ENCODE measurements around the gene CASP3.
A peak's percentile ranks its signal among the peaks of the same experiment; 100 is the strongest.

Gene CASP3

GRCh38 chr4:184649026-184649970 is at the start of gene CASP3, which contains the start of gene PRIMPOL:
TSS of gene CASP3 (minus strand) at chr4:184649447. CDS start at chr4:184638453, 10,994 bp downstream.
TSS of gene PRIMPOL (plus strand) at chr4:184649738. CDS start at chr4:184657141, 7,403 bp downstream.
- peak; percentile 86 to 88 for DNase-seq

DNA sequence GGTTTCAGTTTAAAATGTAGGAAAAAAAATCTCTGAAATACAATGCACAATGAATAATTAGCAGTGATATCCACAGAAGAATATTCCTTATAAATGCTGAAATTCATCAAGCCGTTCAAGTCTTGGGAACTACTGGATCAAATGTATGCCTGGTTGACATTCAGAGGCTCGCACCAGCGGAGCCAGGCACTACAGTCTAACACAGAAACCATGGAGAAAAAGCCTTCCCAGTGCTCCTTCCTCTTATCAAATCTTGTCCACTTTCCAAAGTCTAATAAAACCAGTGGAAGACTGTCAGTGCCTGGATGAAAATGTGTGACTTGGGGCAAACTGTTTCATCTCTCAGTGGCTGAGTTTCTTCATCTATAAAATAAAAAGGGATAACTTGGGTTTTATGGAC is 48.7 kb upstream of the CASP3 start:
- DNase-seq, result no peak

DNA sequence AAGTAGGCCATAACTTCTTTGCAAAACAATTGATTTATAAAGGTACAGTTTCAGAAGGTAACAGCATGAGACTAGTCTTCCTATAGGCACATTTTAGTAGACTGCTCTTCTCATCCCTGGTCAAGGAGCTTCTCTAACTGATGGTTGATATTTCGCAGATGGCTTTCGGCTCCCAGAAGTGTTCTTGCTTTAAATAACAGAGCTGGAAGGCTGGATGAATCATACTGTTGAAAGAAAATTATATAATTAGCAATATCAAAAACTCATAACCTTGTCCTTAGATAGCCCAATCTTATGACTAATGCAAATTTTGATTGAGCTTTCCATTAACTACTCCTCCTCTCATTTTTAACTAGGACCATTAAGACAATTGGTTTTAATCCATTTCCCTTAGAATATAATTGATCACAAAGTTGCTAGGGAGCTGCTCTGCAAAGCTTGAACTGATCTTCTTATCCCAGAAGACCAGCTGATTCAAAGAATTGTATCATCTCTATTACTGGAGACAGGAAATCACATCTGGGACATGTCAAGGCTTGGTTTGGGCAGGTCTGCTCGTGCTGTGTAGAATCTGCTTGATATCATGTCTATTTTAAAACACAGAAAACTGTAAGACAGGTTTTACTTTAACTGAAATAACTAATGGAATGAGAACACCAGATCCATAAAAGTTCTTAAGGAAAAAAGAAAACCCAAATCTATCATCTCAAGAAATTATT is 46.1 kb upstream of the CASP3 start:
- no peak for DNase-seq

DNA sequence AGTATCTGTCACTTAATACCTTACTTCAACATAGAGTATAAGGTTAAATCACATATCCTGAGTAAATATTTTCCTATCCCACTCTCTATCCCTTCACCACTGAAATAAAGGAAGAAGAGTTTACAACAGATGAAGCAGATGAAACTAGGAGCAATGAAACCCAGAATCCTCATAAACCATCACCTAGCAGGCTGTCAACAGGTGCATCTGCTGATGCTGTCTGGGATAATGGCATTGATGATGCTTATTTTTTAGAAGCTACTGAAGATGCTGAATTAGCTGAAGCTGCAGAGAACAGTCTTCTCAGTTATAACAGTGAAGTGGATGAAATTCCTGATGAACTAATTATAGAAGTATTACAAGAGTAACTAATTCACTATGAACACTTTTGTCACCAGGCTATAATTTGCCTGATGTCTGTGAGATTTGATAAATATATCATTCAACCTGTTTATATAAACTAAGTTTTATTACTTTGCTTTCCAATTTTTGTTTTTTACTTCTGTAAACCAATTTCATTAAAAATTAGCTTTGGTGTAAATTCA is 45.2 kb upstream of the CASP3 start:
- no peak for DNase-seq

- DNase-seq, result no peak
Measured at GRCh38 chr4:184693056-184693455, 43.8 kb upstream of the CASP3 start.

- peak in 1 of 2 experiments; percentile 5 for DNase-seq
Measured at GRCh38 chr4:184689681-184690080, 40.4 kb upstream of the CASP3 start.

DNA sequence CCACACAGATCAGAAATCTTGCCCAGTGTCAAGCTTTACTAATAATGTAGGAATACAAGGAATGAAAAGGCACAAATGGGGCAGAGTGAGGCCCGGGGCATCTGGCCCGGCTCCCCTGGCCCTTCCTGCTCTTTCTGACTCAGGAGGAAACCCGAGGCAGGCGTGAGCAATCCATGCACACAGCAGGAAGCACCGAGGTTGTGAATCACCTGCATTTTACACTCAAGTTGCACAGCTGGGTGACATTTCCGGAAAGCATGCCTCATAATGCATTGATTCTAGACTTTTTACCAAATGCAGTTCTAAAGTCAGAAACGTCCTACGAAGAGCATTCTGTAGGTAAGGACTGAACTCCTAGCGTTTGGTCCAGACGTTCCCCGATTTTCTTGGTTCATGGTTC is 39.2 kb upstream of the CASP3 start:
- DNase-seq, result no peak

DNA sequence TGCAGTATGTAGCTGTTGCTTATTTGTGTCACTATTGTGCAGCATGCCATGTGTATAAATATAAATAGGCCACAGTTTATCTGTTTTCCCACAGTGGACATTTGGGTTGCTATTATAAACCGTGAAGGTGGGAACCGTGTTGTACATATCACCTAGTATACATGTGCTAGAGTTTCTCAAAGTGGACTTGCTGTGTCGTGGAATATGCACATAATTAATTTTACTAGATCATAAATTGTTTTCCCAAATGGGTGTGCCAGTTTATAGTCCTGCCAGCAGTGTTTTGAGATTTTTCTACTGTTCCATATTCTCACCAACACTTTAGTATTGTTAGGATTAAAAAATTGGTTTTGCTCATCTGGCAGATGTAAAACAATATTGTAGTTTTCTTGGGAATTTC is 38.8 kb upstream of the CASP3 start:
- no peak for DNase-seq

DNA sequence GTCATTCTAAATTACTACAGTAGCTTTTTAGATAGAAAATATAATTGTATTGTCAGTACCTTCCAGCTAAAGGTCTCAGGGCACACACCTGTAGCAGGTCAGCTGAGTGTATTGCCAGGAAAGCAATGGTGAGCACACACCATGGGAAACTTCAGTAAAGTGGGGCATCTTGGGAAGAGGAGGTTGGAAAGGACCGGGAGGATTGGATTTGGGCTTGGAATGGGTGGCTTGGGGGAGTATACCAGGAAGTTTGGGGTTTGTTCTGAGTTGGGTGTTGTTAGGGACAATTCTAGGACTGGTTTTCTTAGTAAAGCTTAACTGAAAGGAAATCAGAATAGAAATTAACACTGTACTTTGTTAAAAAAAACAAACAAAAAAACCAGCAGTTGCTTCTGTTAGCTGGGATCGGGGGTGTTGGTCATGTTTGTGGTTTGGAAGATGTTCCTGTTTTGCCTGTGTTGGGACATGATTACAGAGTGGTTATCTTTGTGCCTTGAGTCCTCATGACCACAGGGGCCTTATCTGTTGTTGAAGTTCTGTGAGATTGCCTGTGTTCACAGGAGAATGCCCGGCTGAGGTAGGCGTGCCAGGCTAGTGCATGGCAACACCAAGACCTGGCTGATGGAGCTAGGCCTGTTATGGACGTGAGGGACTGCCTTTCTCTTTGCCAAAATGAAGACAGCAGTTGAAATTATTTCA is 35.4 kb upstream of the CASP3 start:
- peak; percentile 76 to 81 for DNase-seq

DNA sequence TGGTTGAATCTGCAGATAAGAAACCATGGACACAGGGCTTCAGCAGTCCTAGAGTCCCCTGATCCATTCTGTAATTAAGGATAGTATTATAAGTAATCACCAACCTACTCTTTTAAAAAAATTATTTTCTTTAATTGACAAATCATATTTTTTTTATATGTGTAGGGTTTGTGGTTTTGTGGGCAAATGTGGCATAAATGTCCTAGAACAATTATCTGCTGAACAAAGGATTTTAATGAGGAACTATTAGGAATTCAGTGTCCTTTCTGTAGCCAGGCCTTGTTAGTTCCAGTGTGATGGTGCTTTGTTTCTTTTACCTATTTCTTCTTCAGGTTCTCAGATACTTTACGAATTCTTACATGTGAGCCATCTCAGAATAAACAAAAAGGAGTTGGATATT is 32.7 kb upstream of the CASP3 start:
- no peak for DNase-seq

DNA sequence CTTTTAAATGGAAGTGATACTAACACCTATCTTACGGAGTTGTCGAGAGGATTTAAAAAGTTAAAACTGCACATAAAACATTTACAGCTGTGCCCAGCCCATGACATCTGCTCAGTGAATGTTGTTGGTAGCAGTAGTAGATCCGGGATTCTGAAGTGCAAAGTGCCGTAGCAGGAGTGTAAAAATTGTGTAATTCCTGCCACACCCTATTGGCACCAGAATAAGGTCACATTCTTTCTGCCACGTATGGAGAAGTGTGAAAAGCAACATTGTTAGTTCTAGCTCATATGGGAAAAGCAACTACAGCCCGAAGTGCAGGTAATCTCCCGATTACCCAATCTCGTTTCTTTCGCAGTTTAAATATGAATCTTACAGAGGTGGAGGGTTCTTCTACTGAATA is 31.5 kb upstream of the CASP3 start:
- no peak for DNase-seq

GRCh38 chr4:184675821-184676492 is 26.7 kb upstream of the CASP3 start:
- DNase-seq, result no peak

DNA sequence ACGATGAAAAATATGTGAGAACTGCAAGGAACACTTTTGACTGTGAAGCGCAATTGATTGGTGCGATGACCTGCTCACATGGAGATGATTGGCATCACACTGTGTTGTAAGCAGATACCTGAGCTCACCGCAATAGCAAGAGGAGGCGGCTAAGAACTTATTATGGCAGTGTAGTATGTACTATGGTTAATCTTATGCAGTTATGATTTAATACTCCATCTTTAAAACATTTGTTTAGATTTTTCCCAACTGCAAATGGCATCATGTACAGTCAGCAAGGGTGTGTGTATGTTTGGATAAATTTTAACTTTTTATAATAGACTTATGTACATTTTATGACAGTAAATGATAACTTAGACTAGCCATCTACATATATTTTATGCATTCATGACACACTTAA is 25.8 kb upstream of the CASP3 start:
- DNase-seq, result no peak

GRCh38 chr4:184674011-184674410 is 24.8 kb upstream of the CASP3 start:
- DNase-seq, result no peak

DNA sequence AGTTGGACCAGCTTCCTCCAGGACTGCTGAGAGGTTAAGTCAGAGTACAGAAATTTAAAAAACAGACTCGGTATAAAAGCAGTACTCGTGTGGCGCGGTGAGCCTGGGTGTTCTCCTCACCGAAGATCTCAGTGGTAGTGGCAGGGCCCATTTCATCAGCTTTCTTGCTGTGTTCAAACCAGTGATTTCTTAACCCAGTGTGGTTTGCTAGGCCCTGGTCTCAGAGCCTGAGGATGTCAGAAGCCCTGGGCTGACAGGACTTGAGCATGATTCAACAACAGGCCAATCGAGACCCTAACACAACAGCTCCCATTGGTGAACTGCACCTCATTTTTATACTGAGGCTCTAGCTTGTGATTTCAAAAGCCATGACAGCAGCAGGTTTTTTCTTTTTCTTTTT is 23.5 kb upstream of the CASP3 start:
- no peak for DNase-seq

- no peak for DNase-seq
Measured at GRCh38 chr4:184671101-184671500, 21.9 kb upstream of the CASP3 start.

- DNase-seq, result no peak
Measured at GRCh38 chr4:184669251-184669650, 20.0 kb upstream of the CASP3 start.

- DNase-seq, result peak; percentile 44 to 71
Measured at GRCh38 chr4:184668511-184669114, 19.4 kb upstream of the CASP3 start.

GRCh38 chr4:184668096-184668495 is 18.8 kb upstream of the CASP3 start:
- no peak for DNase-seq

GRCh38 chr4:184666670-184667069 is 17.4 kb upstream of the CASP3 start:
- no peak for DNase-seq

- peak in 1 of 2 experiments; percentile 18 for DNase-seq
Measured at GRCh38 chr4:184664445-184665210, 15.4 kb upstream of the CASP3 start.
